ENCODE results near the gene MYO9B. TPM values are rescaled to one million over a fixed set of nuclear protein-coding genes. Genes with fewer than 3 reads are reported as not detected.
A peak's percentile ranks its signal among the peaks of the same experiment; 100 is the strongest.

Gene MYO9B
- total RNA-seq, 5 donors from 2014 or later (not counting 1 experiment from before 2014, with no cell fraction given) = 185 to 220 (median 202) TPM

DNA sequence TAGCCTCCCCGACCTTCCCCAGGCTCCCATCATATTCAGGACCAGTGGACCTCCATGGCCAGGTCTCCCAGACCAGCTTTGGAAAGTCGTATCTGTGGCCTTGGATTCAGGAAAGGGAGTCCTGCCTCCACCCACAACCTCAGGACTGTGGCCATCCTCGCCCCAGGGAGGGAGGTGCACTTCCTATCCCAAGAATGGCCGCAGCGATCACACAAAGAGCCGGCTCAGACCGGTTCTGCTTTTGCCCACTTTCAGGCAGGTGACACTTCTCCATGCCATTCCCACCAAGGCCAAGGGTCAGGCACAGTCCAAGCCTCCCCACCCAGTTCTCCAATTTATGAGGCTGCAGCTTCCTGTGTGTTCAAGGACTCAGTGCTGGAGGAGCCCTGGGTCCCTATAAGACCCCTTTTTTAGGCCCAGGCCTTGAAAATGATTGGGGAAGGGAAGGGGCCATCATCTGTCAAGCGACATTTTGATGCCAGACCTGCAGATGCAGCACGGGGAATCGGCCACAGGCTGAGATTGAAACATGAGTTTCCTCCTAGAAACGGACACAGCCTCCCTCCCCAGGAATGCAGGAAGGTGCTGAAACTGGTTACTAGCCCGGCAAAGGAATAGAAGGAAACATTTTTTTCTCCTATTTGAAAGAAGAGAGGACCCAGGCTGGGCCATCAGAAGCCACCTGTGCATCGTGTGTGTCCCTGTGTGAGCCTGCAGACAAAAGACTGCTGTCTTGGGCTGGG, 74.0 kb downstream of the MYO9B start:
- Histone ChIP-seq H3K4me1 (ENCODE audit: control insufficient read depth in 1 of 2, extremely low read depth in 1 of 2, insufficient read depth in 2 of 2, low read length in 2 of 2) (no peaks in the 10 kb centered on the region), H3K9me3 (no peaks in the 10 kb centered on the region), H3K4me3 (ENCODE audit: control insufficient read depth in 1 of 2, extremely low read depth in 1 of 2, low read length in 1 of 2) (no peak overlapping the region), H3K27me3 (replicated peaks in 1 of 2; ENCODE audit: control insufficient read depth in 2 of 2, extremely low read depth in 1 of 2, insufficient read depth in 2 of 2, low read length in 1 of 2) (no peaks in the 10 kb centered on the region), H3K27ac (ENCODE audit: low read length) (no peak overlapping the region), H3K36me3 (ENCODE audit: control insufficient read depth in 2 of 2, extremely low read depth in 1 of 2, insufficient read depth in 1 of 2, low read length in 1 of 2) (peaks cover 25 to 71% of the 10 kb centered on the region in 2 donors)
- WGBS (ENCODE audit: insufficient coverage) = 100% methylated on average over 6 of the region's 13 CpGs
- Mint-ChIP-seq H3K27ac (no peak overlapping the region), H3K9me3 (no peaks in the 10 kb centered on the region), H3K36me3 (peaks cover 22% of the 10 kb centered on the region), H3K27me3 (no peaks in the 10 kb centered on the region), H3K4me3 (no peak overlapping the region), H3K4me1 (peaks cover 0 to 5% (median 2%) of the 10 kb centered on the region in 3 donors)
- ChIA-PET POLR2A (no interaction called here), CTCF (interaction anchor here (0.6 to 0.7 kb wide), 2 partner anchors 31 to 81 kb away, joined by 5 read pairs; no protein-coding TSS in a partner anchor)
- DNase-seq (no peak), ATAC-seq (replicated peaks in 1 of 4) (no peak)

- CTCF ChIA-PET = no interaction called here
- H3K4me3 Mint-ChIP-seq = no peak overlapping the region
Measured at GRCh38 chr19:17153996-17154395, 78.4 kb downstream of the MYO9B start.

DNA sequence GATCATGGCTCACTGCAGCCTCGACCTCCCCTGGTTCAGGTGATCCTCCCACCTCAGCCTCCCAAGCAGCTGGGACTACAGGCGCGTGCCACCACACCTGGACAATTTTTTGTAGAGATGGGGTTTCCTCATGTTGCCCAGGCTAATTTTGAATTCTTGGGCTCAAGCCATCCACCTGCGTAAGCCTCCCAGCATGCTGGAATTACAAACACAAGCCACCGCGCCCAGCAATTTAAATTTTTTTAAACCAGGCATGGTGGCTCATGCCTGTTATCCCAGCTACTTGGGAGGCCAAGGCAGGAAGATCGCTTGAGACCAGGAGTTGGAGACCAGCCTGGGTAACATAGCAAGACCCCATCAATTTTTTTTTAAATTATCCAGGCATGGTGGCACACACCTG, 79.7 kb downstream of the MYO9B start:
- WGBS (ENCODE audit: insufficient coverage) = 100% methylated on average over 4 of the region's 7 CpGs

More at GRCh38 chr19:17153996-17154395, 78.4 kb downstream of the MYO9B start:
- DNase-seq (no peak), ATAC-seq (replicated peaks in 1 of 4) (no peak)
- H3K36me3 Mint-ChIP-seq = peaks cover 26% of the 10 kb centered on the region
- Histone ChIP-seq H3K27ac (ENCODE audit: low read length) (no peak overlapping the region), H3K36me3 (ENCODE audit: control insufficient read depth in 2 of 2, extremely low read depth in 1 of 2, insufficient read depth in 1 of 2, low read length in 1 of 2) (peaks cover 24 to 76% of the 10 kb centered on the region in 2 donors), H3K27me3 (replicated peaks in 1 of 2; ENCODE audit: control insufficient read depth in 2 of 2, extremely low read depth in 1 of 2, insufficient read depth in 2 of 2, low read length in 1 of 2) (no peaks in the 10 kb centered on the region), H3K9me3 (no peaks in the 10 kb centered on the region), H3K4me1 (ENCODE audit: control insufficient read depth in 1 of 2, extremely low read depth in 1 of 2, insufficient read depth in 2 of 2, low read length in 2 of 2) (no peaks in the 10 kb centered on the region), H3K4me3 (ENCODE audit: control insufficient read depth in 1 of 2, extremely low read depth in 1 of 2, low read length in 1 of 2) (no peak overlapping the region)
- H3K27me3 Mint-ChIP-seq = no peaks in the 10 kb centered on the region
- POLR2A ChIA-PET = interaction anchor here in 1 of 2 donors (0.6 kb wide), 1 partner anchor 12 kb away, joined by 4 read pairs; no protein-coding TSS in a partner anchor
- WGBS (ENCODE audit: insufficient coverage) = 100% methylated on average over 7 of the region's 10 CpGs
- H3K4me1 Mint-ChIP-seq = peaks cover 0 to 5% (median 2%) of the 10 kb centered on the region in 3 donors
- H3K27ac Mint-ChIP-seq = no peak overlapping the region
- no peaks in the 10 kb centered on the region for H3K9me3 Mint-ChIP-seq

GRCh38 chr19:17156296-17156946, 80.8 kb downstream of the MYO9B start:
- Mint-ChIP-seq H3K36me3 (peaks cover 40% of the 10 kb centered on the region), H3K4me1 (peaks cover 0 to 7% (median 3%) of the 10 kb centered on the region in 3 donors), H3K9me3 (no peaks in the 10 kb centered on the region), H3K27ac (no peak overlapping the region), H3K27me3 (no peaks in the 10 kb centered on the region), H3K4me3 (no peak overlapping the region)
- Histone ChIP-seq H3K4me1 (ENCODE audit: control insufficient read depth in 1 of 2, extremely low read depth in 1 of 2, insufficient read depth in 2 of 2, low read length in 2 of 2) (peaks cover 0 to 7% of the 10 kb centered on the region in 2 experiments), H3K9me3 (no peaks in the 10 kb centered on the region), H3K27me3 (replicated peaks in 1 of 2; ENCODE audit: control insufficient read depth in 2 of 2, extremely low read depth in 1 of 2, insufficient read depth in 2 of 2, low read length in 1 of 2) (no peaks in the 10 kb centered on the region), H3K4me3 (ENCODE audit: control insufficient read depth in 1 of 2, extremely low read depth in 1 of 2, low read length in 1 of 2) (no peak overlapping the region), H3K36me3 (ENCODE audit: control insufficient read depth in 2 of 2, extremely low read depth in 1 of 2, insufficient read depth in 1 of 2, low read length in 1 of 2) (peaks cover 21 to 76% of the 10 kb centered on the region in 2 donors), H3K27ac (ENCODE audit: low read length) (no peak overlapping the region)
- WGBS (ENCODE audit: insufficient coverage) = 98% methylated on average over 7 of the region's 11 CpGs
- ATAC-seq (replicated peaks in 1 of 4) (no peak), DNase-seq (no peak)
- ChIA-PET POLR2A (no interaction called here), CTCF (interaction anchor here in 1 of 2 donors (0.6 kb wide), 1 partner anchor 612 kb away, joined by 5 read pairs; no protein-coding TSS in a partner anchor)

More for the DNA sequence above, 79.7 kb downstream of the MYO9B start:
- no peak overlapping the region for H3K27ac ChIP-seq (ENCODE audit: low read length)
- H3K4me3 ChIP-seq (ENCODE audit: control insufficient read depth in 1 of 2, extremely low read depth in 1 of 2, low read length in 1 of 2) = no peak overlapping the region
- no peaks in the 10 kb centered on the region for H3K9me3 Mint-ChIP-seq
- peaks cover 21 to 78% of the 10 kb centered on the region in 2 donors for H3K36me3 ChIP-seq (ENCODE audit: control insufficient read depth in 2 of 2, extremely low read depth in 1 of 2, insufficient read depth in 1 of 2, low read length in 1 of 2)
- ATAC-seq (replicated peaks in 1 of 4) (no peak), DNase-seq (no peak)
- peaks cover 37% of the 10 kb centered on the region for H3K36me3 Mint-ChIP-seq
- no peaks in the 10 kb centered on the region for H3K27me3 ChIP-seq (replicated peaks in 1 of 2; ENCODE audit: control insufficient read depth in 2 of 2, extremely low read depth in 1 of 2, insufficient read depth in 2 of 2, low read length in 1 of 2)
- H3K4me3 Mint-ChIP-seq = no peak overlapping the region
- no peaks in the 10 kb centered on the region for H3K27me3 Mint-ChIP-seq
- CTCF ChIA-PET = interaction anchor here in 1 of 2 donors (0.7 kb wide), 1 partner anchor 80 kb away, joined by 3 read pairs; no protein-coding TSS in a partner anchor
- no peak overlapping the region for H3K27ac Mint-ChIP-seq
- no peaks in the 10 kb centered on the region for H3K4me1 ChIP-seq (ENCODE audit: control insufficient read depth in 1 of 2, extremely low read depth in 1 of 2, insufficient read depth in 2 of 2, low read length in 2 of 2)
- H3K9me3 ChIP-seq = no peaks in the 10 kb centered on the region
- H3K4me1 Mint-ChIP-seq = peaks cover 0 to 5% (median 2%) of the 10 kb centered on the region in 3 donors
- POLR2A ChIA-PET = no interaction called here

DNA sequence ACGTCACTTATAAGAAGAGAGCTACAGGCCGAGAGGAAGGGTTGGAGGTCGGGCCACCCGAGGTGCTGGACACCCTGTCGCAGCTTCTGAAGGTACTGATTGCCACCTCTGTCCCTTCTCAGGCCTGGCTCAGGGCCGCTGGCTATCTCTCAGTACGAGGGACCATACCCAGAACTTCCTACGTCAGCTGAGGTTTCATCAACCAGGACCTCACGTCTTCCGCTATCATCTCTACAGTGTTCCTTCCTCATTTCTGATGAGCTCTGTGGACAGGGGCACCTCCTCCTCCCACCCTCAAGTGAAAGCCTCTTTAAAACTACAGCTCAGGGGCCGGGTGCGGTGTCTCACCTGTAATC, 81.3 kb downstream of the MYO9B start:
- DNase-seq (peak in 6 of 35 experiments; percentile 1 to 34 (median 12)), ATAC-seq (replicated peaks in 1 of 4) (no peak)
- Histone ChIP-seq H3K4me3 (ENCODE audit: control insufficient read depth in 1 of 2, extremely low read depth in 1 of 2, low read length in 1 of 2) (no peak overlapping the region), H3K4me1 (ENCODE audit: control insufficient read depth in 1 of 2, extremely low read depth in 1 of 2, insufficient read depth in 2 of 2, low read length in 2 of 2) (peaks cover 0 to 12% of the 10 kb centered on the region in 2 experiments), H3K27me3 (replicated peaks in 1 of 2; ENCODE audit: control insufficient read depth in 2 of 2, extremely low read depth in 1 of 2, insufficient read depth in 2 of 2, low read length in 1 of 2) (no peaks in the 10 kb centered on the region), H3K36me3 (ENCODE audit: control insufficient read depth in 2 of 2, extremely low read depth in 1 of 2, insufficient read depth in 1 of 2, low read length in 1 of 2) (peaks cover 21 to 73% of the 10 kb centered on the region in 2 donors), H3K9me3 (no peaks in the 10 kb centered on the region), H3K27ac (ENCODE audit: low read length) (no peak overlapping the region)
- H3K36me3 Mint-ChIP-seq = peaks cover 37% of the 10 kb centered on the region
- H3K4me1 Mint-ChIP-seq = peaks cover 0 to 5% (median 0%) of the 10 kb centered on the region in 3 donors
- WGBS (ENCODE audit: insufficient coverage) = 97% methylated on average over 10 of the region's 12 CpGs
- H3K9me3 Mint-ChIP-seq = no peaks in the 10 kb centered on the region
- POLR2A ChIA-PET = no interaction called here
- CTCF ChIA-PET = interaction anchor here in 1 of 2 donors (0.6 kb wide), 1 partner anchor 612 kb away, joined by 5 read pairs; no protein-coding TSS in a partner anchor
- no peak overlapping the region for H3K4me3 Mint-ChIP-seq
- no peak overlapping the region for H3K27ac Mint-ChIP-seq
- no peaks in the 10 kb centered on the region for H3K27me3 Mint-ChIP-seq

GRCh38 chr19:17158584-17158983, 83.0 kb downstream of the MYO9B start:
- Mint-ChIP-seq H3K9me3 (peaks cover 0 to 4% (median 0%) of the 10 kb centered on the region in 3 donors), H3K4me1 (peaks cover 0 to 5% (median 0%) of the 10 kb centered on the region in 3 donors), H3K36me3 (peaks cover 49% of the 10 kb centered on the region), H3K27me3 (no peaks in the 10 kb centered on the region), H3K4me3 (no peak overlapping the region), H3K27ac (no peak overlapping the region)
- ATAC-seq (replicated peaks in 1 of 4) (no peak), DNase-seq (no peak)
- POLR2A ChIA-PET = no interaction called here
- CTCF ChIA-PET = interaction anchor here in 1 of 2 donors (0.6 kb wide), 1 partner anchor 1659 kb away, joined by 4 read pairs; no protein-coding TSS in a partner anchor
- Histone ChIP-seq H3K36me3 (ENCODE audit: control insufficient read depth in 2 of 2, extremely low read depth in 1 of 2, insufficient read depth in 1 of 2, low read length in 1 of 2) (peaks cover 24 to 75% of the 10 kb centered on the region in 2 donors), H3K4me3 (ENCODE audit: control insufficient read depth in 1 of 2, extremely low read depth in 1 of 2, low read length in 1 of 2) (no peak overlapping the region), H3K4me1 (ENCODE audit: control insufficient read depth in 1 of 2, extremely low read depth in 1 of 2, insufficient read depth in 2 of 2, low read length in 2 of 2) (peaks cover 0 to 14% of the 10 kb centered on the region in 2 experiments), H3K9me3 (no peaks in the 10 kb centered on the region), H3K27ac (ENCODE audit: low read length) (no peak overlapping the region), H3K27me3 (replicated peaks in 1 of 2; ENCODE audit: control insufficient read depth in 2 of 2, extremely low read depth in 1 of 2, insufficient read depth in 2 of 2, low read length in 1 of 2) (no peaks in the 10 kb centered on the region)
- WGBS (ENCODE audit: insufficient coverage) = 96% methylated on average over 13 of the region's 15 CpGs

Measured in T-cell (primary cell).